ENCODE data around the gene NDC1.

NDC1 gene

DNA sequence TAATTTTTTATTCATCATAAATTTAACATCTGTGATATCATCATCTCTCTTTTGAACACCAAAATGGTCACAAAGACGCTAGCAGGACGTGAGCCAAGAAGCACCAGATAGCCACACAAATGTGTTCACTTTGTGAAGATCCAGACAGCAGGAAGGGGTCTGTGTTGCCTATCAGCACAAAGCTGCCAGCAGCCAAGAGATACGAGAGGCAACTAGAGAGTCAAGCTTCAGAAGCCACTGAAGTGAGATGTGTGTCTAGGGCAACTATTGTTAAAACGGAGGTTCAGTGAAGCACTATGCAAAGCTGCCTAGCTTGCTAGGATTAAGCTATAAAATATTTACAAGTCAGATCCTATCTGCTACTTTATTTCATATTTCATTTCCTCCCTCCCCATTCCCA lies 45.3 kb downstream of the NDC1 start:
- Histone ChIP-seq H3K9ac (ENCODE audit: low read depth, low read length) (no peak overlapping the region), H3K4me3 (ENCODE audit: low read depth, low read length) (no peak overlapping the region), H3K36me3 (ENCODE audit: control insufficient read depth, insufficient read depth, low read length) (peaks cover 21% of the 10 kb centered on the region), H3K9me3 (ENCODE audit: control insufficient read depth, insufficient read depth, low read length) (no peaks in the 10 kb centered on the region), H3K27me3 (ENCODE audit: control insufficient read depth, insufficient read depth, low read length) (no peaks in the 10 kb centered on the region), H3K4me1 (ENCODE audit: control insufficient read depth, insufficient read depth, low read length) (no peaks in the 10 kb centered on the region)

DNA sequence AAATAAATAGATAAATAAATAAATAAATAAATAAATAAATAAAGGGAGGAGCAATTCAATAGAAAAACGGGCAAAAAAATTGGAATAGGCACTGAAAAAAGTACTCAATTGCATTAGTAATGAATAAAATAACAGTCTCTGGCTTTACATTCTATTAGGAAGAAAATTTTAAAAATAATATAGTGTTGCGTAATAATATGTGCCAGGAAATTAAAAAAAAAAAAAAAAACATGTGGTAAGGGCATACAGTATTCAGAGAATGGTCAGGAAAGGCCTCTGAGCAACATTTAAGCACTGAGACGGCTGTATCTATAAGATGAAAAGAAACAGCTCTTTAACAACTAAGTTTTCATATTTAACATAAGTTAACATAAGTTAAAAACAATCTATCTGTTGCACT lies 50.4 kb downstream of the NDC1 start:
- H3K4me3 ChIP-seq (ENCODE audit: low read depth, low read length) = no peak overlapping the region
- H3K36me3 ChIP-seq (ENCODE audit: control insufficient read depth, insufficient read depth, low read length) = peaks cover 24% of the 10 kb centered on the region
- H3K27me3 ChIP-seq (ENCODE audit: control insufficient read depth, insufficient read depth, low read length) = no peaks in the 10 kb centered on the region
- no peaks in the 10 kb centered on the region for H3K4me1 ChIP-seq (ENCODE audit: control insufficient read depth, insufficient read depth, low read length)
- H3K9ac ChIP-seq (ENCODE audit: low read depth, low read length) = no peak overlapping the region
- H3K9me3 ChIP-seq (ENCODE audit: control insufficient read depth, insufficient read depth, low read length) = no peaks in the 10 kb centered on the region

- peaks cover 14% of the 10 kb centered on the region for H3K36me3 ChIP-seq (ENCODE audit: control insufficient read depth, insufficient read depth, low read length)
- no peak overlapping the region for H3K9ac ChIP-seq (ENCODE audit: low read depth, low read length)
- H3K4me3 ChIP-seq (ENCODE audit: low read depth, low read length) = no peak overlapping the region
- H3K4me1 ChIP-seq (ENCODE audit: control insufficient read depth, insufficient read depth, low read length) = no peaks in the 10 kb centered on the region
- H3K27me3 ChIP-seq (ENCODE audit: control insufficient read depth, insufficient read depth, low read length) = no peaks in the 10 kb centered on the region
- no peaks in the 10 kb centered on the region for H3K9me3 ChIP-seq (ENCODE audit: control insufficient read depth, insufficient read depth, low read length)
Measured at GRCh38 chr1:53783056-53783455, 55.0 kb downstream of the NDC1 start.

DNA sequence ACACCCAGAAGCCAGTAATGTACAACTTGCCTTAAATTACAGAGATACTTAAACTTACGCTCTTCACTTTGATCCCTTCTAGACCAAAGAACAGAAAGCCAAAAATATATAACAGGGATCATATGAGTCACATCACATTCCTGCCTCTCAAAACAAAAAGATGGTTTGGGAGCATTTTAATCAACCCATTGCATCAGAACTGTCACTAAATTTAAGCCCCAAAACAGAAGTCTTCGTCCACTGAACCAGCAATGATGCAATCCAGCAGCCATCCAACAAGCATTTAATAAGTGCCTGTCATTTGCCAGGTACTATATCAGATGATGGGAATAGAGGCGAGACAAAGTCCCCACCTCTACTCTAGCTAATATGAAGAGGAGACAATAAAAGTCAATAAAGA lies 56.4 kb downstream of the NDC1 start:
- Histone ChIP-seq H3K9me3 (ENCODE audit: control insufficient read depth, insufficient read depth, low read length) (no peaks in the 10 kb centered on the region), H3K4me3 (ENCODE audit: low read depth, low read length) (no peak overlapping the region), H3K36me3 (ENCODE audit: control insufficient read depth, insufficient read depth, low read length) (peaks cover 14% of the 10 kb centered on the region), H3K4me1 (ENCODE audit: control insufficient read depth, insufficient read depth, low read length) (no peaks in the 10 kb centered on the region), H3K27me3 (ENCODE audit: control insufficient read depth, insufficient read depth, low read length) (no peaks in the 10 kb centered on the region), H3K9ac (ENCODE audit: low read depth, low read length) (no peak overlapping the region)

GRCh38 chr1:53777272-53777671 lies 60.8 kb downstream of the NDC1 start:
- Histone ChIP-seq H3K9me3 (ENCODE audit: control insufficient read depth, insufficient read depth, low read length) (no peaks in the 10 kb centered on the region), H3K9ac (ENCODE audit: low read depth, low read length) (no peak overlapping the region), H3K4me1 (ENCODE audit: control insufficient read depth, insufficient read depth, low read length) (no peaks in the 10 kb centered on the region), H3K36me3 (ENCODE audit: control insufficient read depth, insufficient read depth, low read length) (no peaks in the 10 kb centered on the region), H3K27me3 (ENCODE audit: control insufficient read depth, insufficient read depth, low read length) (no peaks in the 10 kb centered on the region), H3K4me3 (ENCODE audit: low read depth, low read length) (no peak overlapping the region)

- Histone ChIP-seq H3K9ac (ENCODE audit: low read depth, low read length) (no peak overlapping the region), H3K36me3 (ENCODE audit: control insufficient read depth, insufficient read depth, low read length) (no peaks in the 10 kb centered on the region), H3K4me3 (ENCODE audit: low read depth, low read length) (no peak overlapping the region), H3K27me3 (ENCODE audit: control insufficient read depth, insufficient read depth, low read length) (no peaks in the 10 kb centered on the region), H3K9me3 (ENCODE audit: control insufficient read depth, insufficient read depth, low read length) (no peaks in the 10 kb centered on the region), H3K4me1 (ENCODE audit: control insufficient read depth, insufficient read depth, low read length) (no peaks in the 10 kb centered on the region)
Measured at GRCh38 chr1:53771648-53772047, 66.4 kb downstream of the NDC1 start.

DNA sequence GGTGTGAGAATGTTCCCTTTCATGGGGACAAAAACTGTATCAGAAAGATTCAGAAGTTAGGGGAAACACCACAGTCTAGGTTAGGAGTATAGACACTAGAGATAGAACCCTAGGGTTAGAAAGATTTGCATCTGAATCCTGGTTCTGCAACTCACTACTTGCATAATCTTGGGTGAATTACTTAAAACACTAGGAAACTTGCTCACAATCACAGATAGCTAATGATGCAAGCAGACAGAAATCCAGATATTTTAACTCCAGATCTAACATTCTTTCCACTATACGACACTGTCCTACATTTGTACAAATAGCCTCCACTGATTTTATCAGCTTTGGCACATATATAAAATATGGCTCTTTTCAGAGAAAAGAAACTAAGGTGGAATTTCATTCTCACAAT lies 68.3 kb downstream of the NDC1 start:
- Histone ChIP-seq H3K4me3 (ENCODE audit: low read depth, low read length) (no peak overlapping the region), H3K27me3 (ENCODE audit: control insufficient read depth, insufficient read depth, low read length) (no peaks in the 10 kb centered on the region), H3K9ac (ENCODE audit: low read depth, low read length) (no peak overlapping the region), H3K4me1 (ENCODE audit: control insufficient read depth, insufficient read depth, low read length) (no peaks in the 10 kb centered on the region), H3K36me3 (ENCODE audit: control insufficient read depth, insufficient read depth, low read length) (no peaks in the 10 kb centered on the region), H3K9me3 (ENCODE audit: control insufficient read depth, insufficient read depth, low read length) (no peaks in the 10 kb centered on the region)

GRCh38 chr1:53769184-53769583 lies 68.9 kb downstream of the NDC1 start:
- H3K36me3 ChIP-seq (ENCODE audit: control insufficient read depth, insufficient read depth, low read length) = no peaks in the 10 kb centered on the region

DNA sequence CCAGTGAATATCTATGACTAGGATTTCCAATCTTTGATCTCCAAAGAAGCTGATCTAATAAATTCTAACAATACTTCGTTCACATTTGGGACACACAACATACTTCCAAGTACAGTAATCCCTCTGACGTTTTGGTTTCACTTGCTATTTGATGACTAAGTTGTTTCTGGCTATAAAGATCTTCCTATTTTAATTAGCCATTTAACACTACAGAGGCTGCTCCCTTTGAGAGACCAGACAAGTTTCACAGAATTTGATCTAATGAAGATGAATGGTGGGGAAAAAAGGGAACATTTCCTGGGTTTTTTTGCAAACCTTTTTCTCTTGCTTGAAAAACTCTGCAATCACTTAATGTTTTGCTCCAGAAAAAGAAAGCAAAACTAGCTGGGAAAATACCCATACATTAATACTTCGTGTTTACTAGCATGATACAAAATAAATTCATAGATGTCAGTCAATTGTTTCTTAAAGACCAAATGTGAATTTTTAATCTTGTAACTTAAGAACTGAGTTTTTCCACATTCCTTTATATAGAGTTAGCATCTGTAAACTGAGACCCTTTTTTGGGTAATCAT lies 71.2 kb downstream of the NDC1 start:
- H3K4me3 ChIP-seq (ENCODE audit: low read depth, low read length) = no peak overlapping the region
- H3K36me3 ChIP-seq (ENCODE audit: control insufficient read depth, insufficient read depth, low read length) = no peaks in the 10 kb centered on the region
- H3K9ac ChIP-seq (ENCODE audit: low read depth, low read length) = no peak overlapping the region
- H3K27me3 ChIP-seq (ENCODE audit: control insufficient read depth, insufficient read depth, low read length) = no peaks in the 10 kb centered on the region
- H3K4me1 ChIP-seq (ENCODE audit: control insufficient read depth, insufficient read depth, low read length) = no peaks in the 10 kb centered on the region
- H3K9me3 ChIP-seq (ENCODE audit: control insufficient read depth, insufficient read depth, low read length) = no peaks in the 10 kb centered on the region

More at GRCh38 chr1:53769184-53769583, 68.9 kb downstream of the NDC1 start:
- Histone ChIP-seq H3K4me1 (ENCODE audit: control insufficient read depth, insufficient read depth, low read length) (no peaks in the 10 kb centered on the region), H3K9ac (ENCODE audit: low read depth, low read length) (no peak overlapping the region), H3K27me3 (ENCODE audit: control insufficient read depth, insufficient read depth, low read length) (no peaks in the 10 kb centered on the region), H3K9me3 (ENCODE audit: control insufficient read depth, insufficient read depth, low read length) (no peaks in the 10 kb centered on the region), H3K4me3 (ENCODE audit: low read depth, low read length) (no peak overlapping the region)

- no peak overlapping the region for H3K9ac ChIP-seq (ENCODE audit: low read depth, low read length)
- H3K4me3 ChIP-seq (ENCODE audit: low read depth, low read length) = no peak overlapping the region
Measured at GRCh38 chr1:53766194-53766742, 71.8 kb downstream of the NDC1 start.

DNA sequence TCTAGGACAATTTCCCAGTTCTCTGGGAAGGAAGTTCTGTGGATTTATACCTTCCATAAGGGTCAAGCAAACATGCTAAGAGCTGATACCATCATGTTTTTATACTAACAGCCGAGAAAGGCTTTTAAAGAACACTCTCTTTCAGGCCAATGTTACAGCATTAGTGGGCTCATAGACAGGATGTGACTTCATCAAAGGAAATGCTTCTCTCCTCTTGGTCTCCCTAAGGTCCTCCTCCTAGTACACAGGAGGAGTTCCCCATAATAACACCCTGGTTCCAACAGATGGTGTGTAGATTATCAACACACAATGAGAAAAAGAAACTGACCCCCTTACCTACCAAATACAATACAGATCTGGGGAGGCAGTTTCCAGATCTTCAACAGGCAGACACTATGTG lies 72.4 kb downstream of the NDC1 start:
- H3K4me1 ChIP-seq (ENCODE audit: control insufficient read depth, insufficient read depth, low read length) = no peaks in the 10 kb centered on the region
- no peak overlapping the region for H3K4me3 ChIP-seq (ENCODE audit: low read depth, low read length)
- no peak overlapping the region for H3K9ac ChIP-seq (ENCODE audit: low read depth, low read length)
- no peaks in the 10 kb centered on the region for H3K36me3 ChIP-seq (ENCODE audit: control insufficient read depth, insufficient read depth, low read length)
- no peaks in the 10 kb centered on the region for H3K27me3 ChIP-seq (ENCODE audit: control insufficient read depth, insufficient read depth, low read length)
- no peaks in the 10 kb centered on the region for H3K9me3 ChIP-seq (ENCODE audit: control insufficient read depth, insufficient read depth, low read length)

More at GRCh38 chr1:53766194-53766742, 71.8 kb downstream of the NDC1 start:
- Histone ChIP-seq H3K27me3 (ENCODE audit: control insufficient read depth, insufficient read depth, low read length) (no peaks in the 10 kb centered on the region), H3K9me3 (ENCODE audit: control insufficient read depth, insufficient read depth, low read length) (no peaks in the 10 kb centered on the region), H3K36me3 (ENCODE audit: control insufficient read depth, insufficient read depth, low read length) (no peaks in the 10 kb centered on the region), H3K4me1 (ENCODE audit: control insufficient read depth, insufficient read depth, low read length) (no peaks in the 10 kb centered on the region)

DNA sequence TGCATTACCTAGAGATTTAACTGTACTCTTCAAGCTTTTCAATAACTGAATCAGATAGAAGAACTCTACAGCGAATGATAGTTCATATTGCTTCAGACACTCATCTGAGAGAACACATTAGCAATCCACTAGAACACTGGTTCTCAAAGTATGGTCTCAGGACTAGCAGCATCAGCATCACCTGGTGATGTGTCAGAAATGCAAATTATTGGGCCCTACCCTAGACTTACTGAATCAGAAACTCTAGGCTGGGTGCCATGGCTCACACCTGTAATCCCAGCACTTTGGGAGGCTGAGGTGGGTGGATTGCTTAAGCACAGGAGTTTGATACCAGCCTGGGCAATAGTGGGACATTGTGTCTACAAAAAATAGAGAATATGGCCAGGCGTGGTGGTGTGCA lies 74.2 kb downstream of the NDC1 start:
- H3K27me3 ChIP-seq (ENCODE audit: control insufficient read depth, insufficient read depth, low read length) = no peaks in the 10 kb centered on the region
- no peaks in the 10 kb centered on the region for H3K9me3 ChIP-seq (ENCODE audit: control insufficient read depth, insufficient read depth, low read length)
- no peak overlapping the region for H3K4me3 ChIP-seq (ENCODE audit: low read depth, low read length)
- no peaks in the 10 kb centered on the region for H3K36me3 ChIP-seq (ENCODE audit: control insufficient read depth, insufficient read depth, low read length)
- H3K4me1 ChIP-seq (ENCODE audit: control insufficient read depth, insufficient read depth, low read length) = no peaks in the 10 kb centered on the region
- no peak overlapping the region for H3K9ac ChIP-seq (ENCODE audit: low read depth, low read length)

Data from iPS-15b (cell line).